SW480 (cell line): ENCODE results near the gene DNASE1L3.
A peak's percentile ranks its signal among the peaks of the same experiment; 100 is the strongest.

ENCODE experiments used
- DNase-seq: peaks from one replicate; pipeline ENCODE4 v3.0.0-alpha.2; 2016; ENCODE audit warnings: low spot score

DNASE1L3 gene

DNA sequence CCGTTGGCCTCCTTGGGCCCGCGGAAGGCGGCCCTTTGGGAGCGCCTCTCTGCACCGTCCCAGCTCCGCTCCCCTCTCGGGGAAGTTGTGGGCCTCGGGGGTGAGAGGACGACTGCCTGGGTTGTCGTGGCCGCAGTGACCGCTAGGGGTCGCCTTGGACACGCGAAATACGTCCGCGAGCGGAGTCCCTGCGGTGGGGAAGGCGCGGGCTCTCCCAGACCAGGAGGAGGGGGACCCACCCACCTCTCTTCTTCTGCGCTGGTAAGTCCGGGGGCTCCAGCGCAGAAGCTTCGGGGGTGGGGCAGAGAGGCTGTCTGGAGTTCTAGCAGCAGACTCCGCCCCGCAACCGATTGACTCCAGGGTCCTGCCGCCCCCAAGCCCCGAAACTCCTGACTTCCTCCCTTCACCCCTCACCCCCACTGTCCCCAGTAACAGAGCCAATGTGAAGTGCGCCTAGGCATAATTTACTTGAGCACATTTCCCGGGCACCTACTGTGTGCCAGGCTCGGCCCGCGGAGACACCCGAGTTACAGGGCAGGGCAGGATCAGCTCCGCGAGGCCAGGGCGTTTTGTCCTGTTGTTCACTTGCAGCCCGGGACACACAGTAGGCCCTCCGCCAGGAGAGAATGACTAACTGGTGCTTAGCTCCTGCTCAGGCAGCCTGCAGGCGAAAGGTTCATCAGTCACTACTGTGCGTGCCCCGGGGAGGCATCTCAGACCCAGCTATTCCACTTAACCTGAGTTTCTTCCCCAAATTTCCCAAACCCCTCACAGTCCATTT is 32.8 kb downstream of the DNASE1L3 start:
- DNase-seq: peak; percentile 44

DNA sequence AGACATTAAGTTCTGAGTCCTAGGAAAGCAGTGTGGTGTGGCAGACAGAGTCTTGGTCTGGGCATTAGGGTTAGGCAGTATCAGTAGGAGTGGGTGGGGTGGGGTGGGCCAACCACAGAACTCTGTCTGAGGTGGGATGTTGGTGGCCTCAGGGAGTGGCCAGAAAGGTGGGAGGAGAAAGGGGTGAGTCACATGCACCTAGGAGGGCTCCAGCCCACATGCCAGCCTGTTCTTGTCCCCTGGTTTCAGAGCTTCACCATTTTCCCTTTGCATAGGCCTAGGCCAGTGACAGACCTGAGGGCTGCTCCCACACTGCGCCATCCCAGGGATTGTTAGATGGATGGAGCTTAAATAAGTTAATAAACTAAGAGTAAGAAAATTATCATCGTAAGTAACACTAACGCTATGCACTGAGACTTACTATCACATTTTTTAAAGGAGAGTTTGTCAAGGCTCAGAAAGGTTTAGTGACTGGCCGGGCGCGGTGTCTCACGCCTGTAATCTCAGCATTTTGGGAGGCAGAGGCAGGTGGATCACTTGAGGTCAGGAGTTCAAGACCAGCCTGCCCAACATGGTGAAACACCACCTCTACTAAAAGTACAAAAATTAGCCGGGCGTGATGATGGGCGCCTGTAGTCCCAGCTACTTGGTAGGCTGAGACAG is 33.8 kb downstream of the DNASE1L3 start:
- peak; percentile 72 for DNase-seq

GRCh38 chr3:58176185-58176530 is 34.6 kb downstream of the DNASE1L3 start:
- no peak for DNase-seq

GRCh38 chr3:58175437-58176184 is 35.2 kb downstream of the DNASE1L3 start:
- DNase-seq: peak; percentile 61

DNA sequence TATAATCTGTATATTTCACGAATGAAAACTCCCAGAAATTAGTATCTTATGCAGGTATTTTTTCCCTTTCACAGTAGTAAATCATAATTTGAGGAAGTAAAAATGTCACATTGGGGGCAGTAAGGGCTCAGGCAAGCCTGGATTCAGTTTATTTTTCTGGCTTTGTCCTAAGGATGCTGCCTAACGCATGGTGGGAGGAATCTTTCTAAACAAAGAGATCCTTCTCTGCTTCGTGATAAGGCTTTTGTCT is 35.7 kb downstream of the DNASE1L3 start:
- no peak for DNase-seq

- peak; percentile 66 for DNase-seq
These were observed 36.9 kb downstream of the DNASE1L3 start for GRCh38 chr3:58173669-58174398.

DNA sequence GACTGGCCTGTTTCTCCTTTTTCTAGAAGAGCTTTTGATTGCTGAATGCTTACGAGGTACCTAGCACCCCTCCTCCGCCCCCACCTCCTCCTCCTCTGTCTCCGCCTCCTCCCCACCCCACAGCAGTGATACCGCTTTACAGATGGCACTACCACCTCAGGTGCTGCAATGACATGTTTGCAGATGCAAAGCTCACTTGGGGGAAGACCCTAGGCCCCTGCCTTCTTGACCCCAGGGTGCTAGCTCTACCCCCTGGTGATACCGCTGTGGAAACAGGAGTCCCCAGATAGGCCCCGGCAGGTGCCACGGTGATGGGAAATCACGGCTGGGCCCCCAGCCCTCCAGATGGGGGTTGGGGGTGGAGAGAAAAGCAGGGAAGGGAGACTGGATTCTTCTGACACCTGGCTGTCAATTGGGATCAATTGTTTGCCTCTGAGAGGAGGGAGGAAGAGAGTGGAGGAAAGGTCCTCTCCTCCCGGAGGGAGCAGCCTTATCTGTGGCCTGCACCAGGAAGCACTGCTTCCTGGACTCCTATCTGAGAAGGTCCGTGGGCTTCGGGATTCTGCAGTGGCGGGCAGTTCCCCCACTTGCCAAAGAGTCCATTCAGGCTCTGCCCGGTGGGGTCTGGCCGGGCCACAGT is 37.6 kb downstream of the DNASE1L3 start:
- DNase-seq: no peak

GRCh38 chr3:58171126-58171525 is 39.6 kb downstream of the DNASE1L3 start:
- no peak for DNase-seq

DNA sequence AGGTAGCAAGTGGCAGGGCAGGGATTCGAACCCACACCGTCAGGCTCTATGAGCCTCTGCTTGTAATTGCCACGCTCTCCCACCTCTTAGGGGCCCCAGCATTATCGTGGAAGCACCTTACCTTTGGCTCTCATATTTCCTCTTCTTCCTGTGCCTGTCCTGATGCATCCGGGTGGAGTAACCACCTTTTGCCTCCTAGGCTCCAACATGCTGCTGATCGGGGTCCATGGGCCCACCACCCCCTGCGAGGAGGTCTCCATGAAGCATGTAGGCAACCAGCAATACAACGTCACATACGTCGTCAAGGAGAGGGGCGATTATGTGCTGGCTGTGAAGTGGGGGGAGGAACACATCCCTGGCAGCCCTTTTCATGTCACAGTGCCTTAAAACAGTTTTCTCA is 40.4 kb downstream of the DNASE1L3 start:
- DNase-seq: no peak

DNA sequence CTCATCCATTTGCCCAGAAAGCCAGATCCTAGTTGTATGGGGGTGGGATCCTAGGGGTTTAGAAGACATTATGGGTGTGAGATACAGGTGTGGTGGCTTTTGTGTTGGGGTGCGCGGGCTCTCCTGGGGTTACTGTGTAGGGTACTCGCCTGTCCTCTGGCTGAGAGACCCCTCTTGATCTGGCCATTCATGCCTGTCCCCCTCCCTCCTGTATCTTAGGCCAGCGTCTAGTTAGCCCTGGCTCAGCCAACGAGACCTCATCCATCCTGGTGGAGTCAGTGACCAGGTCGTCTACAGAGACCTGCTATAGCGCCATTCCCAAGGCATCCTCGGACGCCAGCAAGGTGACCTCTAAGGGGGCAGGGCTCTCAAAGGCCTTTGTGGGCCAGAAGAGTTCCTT is 41.4 kb downstream of the DNASE1L3 start:
- no peak for DNase-seq

GRCh38 chr3:58168498-58168897 is 42.3 kb downstream of the DNASE1L3 start:
- no peak for DNase-seq

DNA sequence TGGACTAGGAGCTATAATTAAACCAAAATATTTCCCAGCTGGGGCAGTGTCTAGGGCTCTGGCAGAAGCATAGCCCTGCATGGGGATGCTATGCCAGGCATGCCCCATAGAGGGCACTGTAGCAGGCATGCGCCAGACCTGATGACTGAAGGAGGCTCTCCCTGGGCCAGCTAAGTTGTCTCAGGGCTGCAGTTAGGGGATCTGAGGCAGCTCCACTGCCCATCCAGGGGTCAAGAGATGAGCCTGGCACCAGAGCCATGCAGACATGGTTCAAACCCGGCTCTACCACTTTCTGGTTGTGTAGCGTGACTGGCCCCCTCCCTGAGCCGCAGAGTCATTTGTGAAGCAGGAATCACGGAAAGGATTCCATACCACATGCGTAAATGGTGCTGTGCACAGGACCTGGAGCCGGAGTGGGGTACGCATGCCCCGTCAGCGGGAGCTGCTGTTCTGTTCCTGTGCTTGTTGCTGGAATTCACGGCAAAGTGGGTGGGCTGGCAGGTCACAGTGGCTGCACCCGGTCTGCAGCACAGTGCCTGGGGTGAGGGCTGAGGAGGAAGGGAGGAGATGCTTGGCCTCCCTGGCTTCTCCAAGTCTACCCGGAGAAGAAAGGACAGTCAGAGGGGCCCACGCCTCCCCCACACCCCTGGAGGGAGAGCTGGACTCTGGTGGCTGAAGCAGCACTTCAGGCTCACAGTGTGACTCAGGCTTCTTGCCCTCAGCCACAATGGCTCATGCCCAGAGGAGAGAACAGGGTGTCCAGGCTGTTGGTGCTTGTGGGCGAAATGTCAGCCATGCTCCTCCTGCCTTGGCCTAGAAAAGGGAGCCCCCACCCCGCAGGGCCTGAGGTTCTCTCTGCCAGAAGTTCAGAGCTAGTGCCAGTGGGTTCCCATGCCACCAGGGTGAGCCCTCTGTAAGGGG is 43.1 kb downstream of the DNASE1L3 start:
- DNase-seq: no peak

- DNase-seq: no peak
These were observed 45.6 kb downstream of the DNASE1L3 start for GRCh38 chr3:58164906-58165821.

DNA sequence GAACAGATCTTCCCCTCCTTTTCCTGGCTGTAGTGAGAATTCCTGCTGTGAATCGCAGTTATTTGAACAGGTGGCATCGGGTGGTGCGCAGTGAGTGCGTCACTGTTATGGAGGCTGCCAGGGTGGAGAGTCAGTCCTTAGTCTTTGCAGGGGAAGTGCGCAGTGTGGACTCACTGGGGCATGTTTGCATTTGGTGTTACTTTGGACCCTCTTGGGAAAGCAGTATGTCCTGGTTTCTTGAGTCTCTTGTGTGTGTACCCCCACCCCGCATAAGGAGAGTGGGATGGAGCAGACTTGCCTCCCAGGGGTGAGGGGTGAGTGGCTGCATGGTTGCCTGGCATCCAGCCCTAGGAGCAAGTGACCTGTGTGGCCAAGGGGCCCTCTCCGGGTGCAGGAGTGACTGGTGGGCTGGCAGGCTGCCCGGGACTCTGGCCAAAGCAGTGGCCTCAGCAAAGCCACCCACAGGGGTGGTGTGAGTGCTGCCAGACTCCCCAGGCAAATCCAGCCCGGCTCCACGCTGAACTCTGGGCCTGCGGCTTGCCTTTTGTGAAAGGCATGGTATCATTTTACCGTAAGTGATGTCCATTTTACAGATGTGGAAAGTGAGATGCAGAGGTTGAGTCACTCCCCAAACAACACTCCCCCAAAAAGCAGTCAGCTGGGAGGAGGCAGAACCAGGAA is 46.4 kb downstream of the DNASE1L3 start:
- DNase-seq: no peak

DNA sequence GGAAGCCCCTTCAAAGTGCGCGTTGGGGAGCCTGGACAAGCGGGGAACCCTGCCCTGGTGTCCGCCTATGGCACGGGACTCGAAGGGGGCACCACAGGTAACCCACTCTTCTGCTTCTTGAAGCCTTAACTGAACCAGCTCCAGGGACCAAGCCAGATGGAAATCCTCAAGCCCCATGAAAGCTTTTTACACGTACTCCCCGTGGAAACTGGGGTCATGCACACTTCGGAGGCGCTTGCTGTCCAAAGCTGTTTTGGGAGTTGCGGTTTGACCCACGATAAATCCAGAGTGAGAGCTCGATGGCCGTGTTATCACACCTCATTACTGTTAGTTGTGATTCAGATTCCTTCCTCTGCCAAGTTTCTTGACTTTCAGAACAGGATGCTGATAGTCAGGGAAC is 47.5 kb downstream of the DNASE1L3 start:
- DNase-seq: no peak

GRCh38 chr3:58161435-58162398 is 49.1 kb downstream of the DNASE1L3 start:
- peak; percentile 81 for DNase-seq

DNA sequence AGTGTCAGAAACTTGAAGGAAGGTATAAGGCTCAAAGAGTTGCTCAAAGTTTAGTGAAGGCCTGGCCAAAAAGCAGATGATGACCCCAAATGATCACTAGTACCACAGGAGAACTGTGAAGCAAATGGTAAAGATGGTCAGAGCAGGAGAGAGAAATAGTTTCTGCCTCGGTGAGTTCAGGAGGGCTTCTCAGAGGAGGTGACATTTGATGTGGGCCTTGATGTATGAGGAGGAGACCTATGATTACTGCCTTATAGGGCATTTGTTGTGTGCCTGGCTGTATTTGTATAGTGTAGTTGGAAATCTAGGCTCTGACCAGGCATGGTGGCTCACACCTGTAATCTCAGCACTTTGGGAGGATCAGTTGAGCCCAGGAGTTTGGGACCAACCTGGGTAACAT is 50.4 kb downstream of the DNASE1L3 start:
- no peak for DNase-seq

DNA sequence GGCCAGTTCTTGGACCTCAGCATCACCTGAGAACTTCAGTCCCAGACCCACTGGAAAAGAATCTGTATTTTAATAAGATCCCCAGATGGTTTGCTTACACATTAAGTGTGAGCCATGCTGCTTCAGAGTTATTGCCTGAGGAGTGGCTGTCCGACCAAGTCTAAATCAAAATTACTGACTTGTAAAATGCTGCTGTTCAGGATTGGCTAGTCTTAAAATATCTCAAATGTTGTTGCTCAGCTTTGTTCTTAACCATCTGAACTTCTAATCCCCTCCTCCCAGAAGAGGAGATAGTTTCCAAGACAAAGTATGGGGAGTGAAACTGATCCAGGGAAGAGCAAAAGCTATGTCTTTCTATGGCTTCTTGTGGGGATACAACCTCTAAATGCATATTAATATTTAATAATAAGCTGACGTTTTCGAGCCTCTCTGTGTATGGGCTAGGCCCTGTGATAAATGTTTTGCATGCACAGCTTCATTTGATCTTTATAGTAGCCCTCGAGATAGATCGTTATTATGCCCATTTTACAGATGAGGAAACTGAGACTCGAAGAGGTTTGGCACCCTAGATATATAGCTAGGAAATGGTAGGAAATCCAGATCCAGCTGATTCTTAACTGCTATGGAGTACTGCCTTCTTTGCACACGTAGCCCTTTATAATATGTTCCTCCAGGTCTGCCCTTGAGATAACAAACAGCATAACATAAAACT is 52.2 kb downstream of the DNASE1L3 start:
- DNase-seq: no peak
